GM19438 (cell line): ENCODE data around the gene KCNK1.
A peak's percentile ranks its signal among the peaks of the same experiment; 100 is the strongest.
"Not testable (repeated sequence)": the region's sequence is repeated elsewhere in the genome, so short reads cannot be mapped to it uniquely, and the experiment has no call there.

Source experiments
- ATAC-seq: cut with Tn5 transposase; IDR thresholded peaks from one replicate; pipeline ENCODE4 v1.9.1; 2021; ENCODE audit warnings: low read depth; ENCODE audit not compliant: unreplicated experiment

The KCNK1 gene

DNA sequence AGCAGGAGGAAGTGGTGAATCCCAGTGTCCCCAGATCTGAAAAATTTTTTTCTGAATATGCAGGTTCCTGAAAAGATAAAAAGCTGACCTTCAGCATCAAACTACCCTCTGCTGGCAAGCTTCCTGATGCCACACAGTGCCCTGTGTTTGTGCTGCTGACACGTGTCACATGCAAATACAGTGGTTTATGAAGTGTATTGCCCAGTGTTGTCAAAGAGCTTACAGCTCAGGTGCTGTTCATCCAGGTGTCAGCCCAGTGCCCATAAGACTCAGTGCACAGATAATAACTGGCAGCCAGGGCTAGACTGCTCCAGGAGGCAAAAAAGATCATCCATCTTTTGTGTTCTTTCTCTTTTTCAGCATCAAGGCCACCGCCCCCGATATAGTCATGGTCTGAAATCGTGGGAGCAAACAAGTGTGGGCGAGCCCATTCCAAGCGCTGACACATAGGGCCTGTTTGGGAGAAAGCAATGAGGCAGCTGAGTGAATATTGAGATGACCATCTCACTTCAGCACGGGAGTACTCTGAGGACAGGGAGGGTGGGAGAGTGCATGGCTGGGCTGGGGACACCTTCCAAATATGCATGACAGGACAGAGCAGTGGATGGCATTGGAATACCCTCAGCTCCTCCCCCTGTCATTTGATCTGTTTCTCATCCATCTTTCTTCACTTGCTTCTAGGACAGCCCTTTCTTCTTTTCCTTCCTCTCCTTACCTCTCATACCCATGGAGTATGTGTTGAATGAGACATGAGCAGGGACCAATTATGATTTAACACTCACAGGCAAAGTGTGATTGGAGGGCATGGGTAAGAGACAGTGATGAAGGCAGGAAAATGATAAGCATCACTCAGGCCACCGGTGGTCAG is 6.4 kb upstream of the KCNK1 start:
- no peak for ATAC-seq

DNA sequence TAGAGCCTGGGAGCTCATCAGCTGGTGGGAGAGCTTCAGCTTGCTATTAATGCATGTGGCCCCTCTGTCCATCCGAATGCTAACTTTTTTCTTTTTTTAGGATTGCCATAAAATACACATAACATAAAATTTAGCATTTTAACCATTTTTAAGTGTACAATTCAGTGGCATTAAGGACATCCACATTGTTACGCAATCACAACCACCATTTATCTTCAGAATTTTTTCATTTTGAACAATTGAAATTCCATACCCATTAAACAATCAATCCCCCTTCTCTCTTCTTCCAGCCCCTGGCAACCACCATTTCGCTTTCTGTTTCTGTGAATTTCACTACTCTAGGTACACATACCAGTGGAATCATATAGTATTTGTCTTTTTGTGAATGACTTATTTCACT is 4.9 kb upstream of the KCNK1 start:
- ATAC-seq: no peak

DNA sequence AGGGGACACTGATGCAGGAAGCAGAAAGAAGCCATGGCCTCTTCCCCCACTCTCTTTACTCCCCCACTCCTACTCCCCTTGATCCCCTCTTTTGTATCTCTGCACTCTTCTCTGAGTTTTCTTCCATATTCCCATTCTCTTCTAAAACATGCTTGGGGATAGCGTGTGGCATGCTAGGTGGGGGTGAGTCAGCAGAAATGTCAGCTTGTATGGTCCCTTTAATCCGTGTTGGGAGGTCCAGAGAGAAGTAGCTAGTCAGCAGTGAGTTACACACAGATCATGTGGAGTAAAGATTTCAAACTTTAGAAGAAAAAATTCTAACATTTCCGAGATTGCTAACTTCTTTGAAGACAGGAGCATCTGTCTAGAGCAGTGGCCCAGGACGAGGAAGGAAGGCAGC is 4.0 kb upstream of the KCNK1 start:
- no peak for ATAC-seq

DNA sequence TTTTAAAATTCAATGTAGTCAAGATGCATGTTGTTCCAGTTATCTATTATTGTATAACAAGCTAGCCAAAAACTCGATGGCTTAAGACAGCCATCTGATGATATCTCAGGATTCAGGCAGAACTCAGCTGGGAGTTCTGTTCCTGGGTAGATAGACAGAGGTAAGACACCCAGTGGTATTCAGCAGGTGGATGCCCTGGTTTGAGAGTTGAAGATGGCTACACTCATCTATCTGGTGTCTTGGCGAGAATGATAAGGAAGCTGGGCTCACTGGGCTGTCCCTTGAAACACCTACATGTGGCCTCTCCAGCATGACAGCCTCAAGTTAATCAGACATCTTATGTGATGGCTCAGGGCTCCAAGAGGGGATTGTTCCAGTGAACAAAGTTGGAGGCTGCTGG is 3.3 kb upstream of the KCNK1 start:
- ATAC-seq: no peak

DNA sequence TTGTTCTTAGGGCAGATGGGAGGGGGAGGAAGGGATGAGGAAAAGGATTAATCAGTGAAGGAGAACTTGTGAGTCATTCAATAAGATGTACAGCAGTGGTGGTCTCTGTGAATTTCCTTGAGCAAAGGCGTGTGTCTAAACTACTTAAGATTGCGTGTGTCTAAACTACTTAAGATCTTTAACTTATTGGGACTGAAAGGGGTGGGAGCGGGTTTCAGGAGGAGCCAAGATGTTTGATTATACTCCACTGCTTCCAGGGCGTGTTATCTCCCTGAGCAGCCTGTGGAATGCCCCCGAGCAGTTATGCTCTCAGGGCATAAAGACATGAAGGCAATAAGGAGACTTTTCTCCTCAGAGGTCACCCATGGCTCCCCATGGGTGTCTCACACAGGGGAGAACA is 2.5 kb upstream of the KCNK1 start:
- ATAC-seq: not testable (repeated sequence)

DNA sequence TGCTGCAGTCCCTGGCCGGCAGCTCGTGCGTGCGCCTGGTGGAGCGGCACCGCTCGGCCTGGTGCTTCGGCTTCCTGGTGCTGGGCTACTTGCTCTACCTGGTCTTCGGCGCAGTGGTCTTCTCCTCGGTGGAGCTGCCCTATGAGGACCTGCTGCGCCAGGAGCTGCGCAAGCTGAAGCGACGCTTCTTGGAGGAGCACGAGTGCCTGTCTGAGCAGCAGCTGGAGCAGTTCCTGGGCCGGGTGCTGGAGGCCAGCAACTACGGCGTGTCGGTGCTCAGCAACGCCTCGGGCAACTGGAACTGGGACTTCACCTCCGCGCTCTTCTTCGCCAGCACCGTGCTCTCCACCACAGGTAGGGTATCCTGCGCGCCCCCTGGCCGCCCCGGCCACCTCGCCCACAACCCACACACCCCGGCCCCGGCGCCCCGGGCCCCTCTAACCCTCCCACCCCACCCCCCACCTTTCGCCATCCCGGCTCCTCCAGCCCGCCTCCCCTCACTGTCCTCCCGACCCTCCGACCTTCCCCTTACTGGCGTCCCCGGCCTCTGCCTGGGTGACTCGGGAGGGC is 352 bp downstream of the KCNK1 start:
- peak; percentile 51 for ATAC-seq

DNA sequence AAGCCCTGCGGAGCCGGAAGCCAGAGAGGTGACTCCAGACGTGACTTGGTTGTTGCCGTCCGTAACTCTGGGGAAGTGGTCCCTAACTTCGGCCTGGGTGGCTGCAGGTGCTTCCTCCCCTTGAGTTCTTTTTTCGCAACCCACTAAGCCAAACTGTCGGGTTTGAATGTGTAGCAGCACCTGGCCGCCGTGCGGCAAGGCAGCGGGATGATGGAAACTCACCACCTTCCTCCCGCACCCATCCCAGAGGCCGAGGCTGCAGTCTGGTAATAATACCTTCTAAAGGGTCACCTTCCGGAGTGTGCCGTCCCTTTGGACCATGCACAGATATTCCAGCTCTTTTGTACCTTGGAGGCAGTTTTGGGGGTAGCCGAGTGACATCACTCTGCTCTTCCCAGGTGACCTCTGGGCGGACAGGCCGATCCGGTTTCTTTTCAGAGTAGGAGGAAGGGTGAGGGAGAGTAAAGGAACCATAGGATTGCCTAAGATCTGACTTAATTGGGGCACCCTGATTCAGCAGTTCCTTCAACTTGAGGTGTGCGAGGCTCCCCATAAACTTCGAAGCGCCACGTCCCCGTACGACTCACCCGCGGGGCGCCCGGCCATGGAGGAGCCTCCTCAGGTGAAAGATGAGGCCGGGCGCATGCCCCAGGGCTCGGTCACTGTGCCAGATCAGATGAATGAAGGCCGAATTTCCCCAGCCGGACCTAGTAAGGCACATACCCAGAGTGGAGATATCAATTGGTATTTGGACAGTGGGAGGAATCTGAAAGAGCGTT is 1.0 kb downstream of the KCNK1 start:
- ATAC-seq: peak; percentile 36

DNA sequence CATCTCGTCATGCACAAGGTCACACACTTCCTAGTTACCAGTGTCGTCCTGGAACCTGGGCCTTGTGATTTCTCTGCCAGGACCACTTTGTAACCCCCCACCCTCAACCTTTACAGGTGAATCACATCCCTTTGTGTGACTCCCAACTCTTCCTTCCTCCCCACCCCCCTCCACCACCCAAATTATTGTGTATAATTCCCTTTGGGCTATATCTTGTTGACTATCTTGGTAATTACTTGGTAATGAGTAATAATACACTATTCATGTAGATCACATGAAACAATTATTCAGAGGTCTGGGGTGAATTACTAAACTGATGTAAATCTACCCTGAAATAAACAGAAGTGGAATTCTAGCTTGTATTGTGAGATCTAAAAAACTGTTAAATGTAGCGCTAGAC is 1.7 kb downstream of the KCNK1 start:
- no peak for ATAC-seq

DNA sequence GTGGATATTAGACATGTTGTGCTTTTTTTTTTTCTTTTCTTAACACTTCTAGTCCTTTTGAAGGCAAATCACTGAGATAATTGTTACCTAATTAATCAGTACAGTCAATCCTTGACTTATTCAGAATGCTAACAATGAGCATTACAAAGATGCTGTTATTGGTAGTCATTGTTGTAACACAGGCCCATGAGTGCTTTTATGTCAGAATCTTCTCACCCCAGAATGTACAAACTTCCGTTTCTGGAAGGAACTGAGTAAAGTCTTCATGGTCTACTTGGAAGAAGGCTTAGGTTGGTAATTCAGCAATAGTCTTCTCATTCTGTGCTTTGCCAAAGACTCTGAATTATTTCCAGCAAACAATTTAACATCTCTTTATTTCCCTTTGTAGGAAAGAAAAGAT is 3.1 kb downstream of the KCNK1 start:
- no peak for ATAC-seq

DNA sequence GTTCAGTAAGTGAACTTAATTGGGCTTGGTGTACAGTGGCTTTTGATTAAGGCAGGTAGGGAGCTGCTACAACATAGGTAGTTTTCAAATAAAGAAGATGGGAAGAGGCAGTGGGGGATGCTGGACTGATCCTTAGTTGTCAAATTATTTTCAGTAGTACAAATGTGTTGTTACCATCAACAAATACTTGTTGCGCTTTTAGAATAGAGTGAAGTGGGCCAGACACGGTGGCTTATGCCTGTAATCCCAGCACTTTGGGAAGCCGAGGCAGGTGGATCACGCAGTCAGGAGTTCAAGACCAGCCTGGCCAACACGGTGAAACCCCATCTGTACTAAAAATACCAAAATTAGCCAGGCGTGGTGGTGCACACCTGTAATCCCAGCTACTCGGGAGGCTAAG is 5.5 kb downstream of the KCNK1 start:
- ATAC-seq: not testable (repeated sequence)

DNA sequence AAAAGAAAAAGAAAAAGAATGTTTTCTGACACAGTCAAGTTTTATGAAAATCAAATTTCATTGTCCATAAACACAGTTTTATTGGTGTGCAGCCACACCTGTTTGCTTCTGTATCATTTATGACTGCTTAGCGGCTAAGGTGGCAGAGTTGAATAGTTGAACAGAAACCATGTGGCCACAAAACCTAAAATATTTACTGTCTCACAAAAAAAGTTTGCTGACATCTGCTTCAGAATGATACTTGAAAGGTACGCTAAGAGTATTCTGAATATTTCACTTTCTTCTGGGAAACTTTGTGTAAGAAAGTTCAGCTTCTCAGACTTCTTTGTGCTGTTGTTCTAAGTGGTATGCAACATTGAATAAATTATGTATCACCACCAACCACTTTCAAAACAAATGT is 6.2 kb downstream of the KCNK1 start:
- peak; percentile 67 for ATAC-seq

DNA sequence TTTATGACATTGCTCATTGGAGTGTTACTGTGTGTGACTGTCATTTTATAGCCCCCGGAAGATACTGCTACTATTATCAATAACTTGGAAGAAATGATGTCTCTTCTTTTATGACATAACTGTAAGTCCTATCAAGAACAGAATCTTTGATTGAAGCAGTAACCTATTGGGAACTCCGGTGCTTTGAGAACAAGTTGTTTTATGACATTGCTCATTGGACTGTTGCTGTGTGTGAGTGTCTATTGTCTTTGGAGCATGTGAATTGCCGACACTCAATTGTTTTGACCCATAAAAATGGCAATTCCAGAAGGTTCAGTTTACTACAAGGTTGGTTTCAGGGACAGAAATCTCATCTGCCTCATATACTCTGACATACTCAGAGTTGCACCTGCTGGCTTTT is 8.0 kb downstream of the KCNK1 start:
- ATAC-seq: no peak

DNA sequence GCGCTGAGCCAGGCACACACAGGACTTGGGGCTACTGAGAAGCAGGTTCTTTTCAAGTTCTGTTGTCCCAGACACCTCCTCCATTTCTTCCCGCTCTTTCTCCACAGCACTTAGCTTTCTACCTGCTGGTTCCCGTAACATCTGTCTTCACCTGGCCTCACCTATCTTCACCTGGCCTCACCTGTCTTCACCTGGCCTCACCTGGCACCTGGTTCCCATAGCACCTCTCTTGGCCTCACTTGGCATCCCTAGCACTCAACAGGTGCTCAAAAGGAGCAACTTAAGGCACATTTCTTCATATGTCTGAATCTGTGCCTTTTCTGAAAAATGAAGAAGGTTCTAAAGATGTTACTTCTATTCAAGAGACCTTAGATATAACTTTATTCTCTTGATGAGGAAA is 10.4 kb downstream of the KCNK1 start:
- ATAC-seq: no peak

DNA sequence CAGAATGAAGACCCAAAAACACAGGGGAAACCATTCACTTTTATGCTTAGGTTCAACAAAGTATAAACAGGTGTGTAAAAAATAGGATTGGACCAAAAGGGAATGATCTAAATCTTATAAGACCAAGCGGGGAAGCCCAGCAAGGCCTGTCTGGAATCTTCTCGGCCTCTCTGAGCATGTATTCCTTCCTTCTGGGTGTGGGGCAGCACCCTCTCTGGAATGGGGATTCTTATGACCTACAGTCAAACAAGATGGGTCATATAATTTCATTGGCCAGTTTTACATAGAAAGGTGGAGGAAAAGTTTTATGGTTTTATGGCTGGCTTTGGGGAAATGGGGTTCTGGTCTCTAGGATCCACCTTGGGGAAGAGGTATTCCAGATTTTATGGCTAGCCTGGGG is 11.2 kb downstream of the KCNK1 start:
- ATAC-seq: no peak

DNA sequence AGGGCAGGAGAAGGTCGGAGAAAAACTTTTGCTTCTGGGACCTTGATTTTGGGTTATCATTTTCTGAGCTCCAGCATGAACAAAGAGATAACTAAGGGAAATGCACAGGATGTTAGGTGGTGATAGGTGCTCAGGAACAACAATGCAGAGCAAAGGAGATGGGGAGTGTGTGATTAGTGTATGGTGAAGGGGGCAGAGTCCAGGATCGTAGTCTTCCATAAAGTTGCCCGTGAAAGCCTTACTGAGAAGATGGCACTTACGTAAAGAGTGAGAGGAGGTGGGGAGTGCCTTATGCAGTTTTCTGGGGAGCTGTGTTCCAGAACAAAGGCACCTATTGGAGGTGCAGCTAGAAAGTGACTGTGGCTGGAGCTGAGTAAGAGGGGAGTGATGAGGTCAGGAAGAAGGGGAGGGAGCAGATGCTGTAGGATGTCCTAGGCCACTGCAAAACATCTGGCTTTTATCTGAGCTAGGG is 11.6 kb downstream of the KCNK1 start:
- ATAC-seq: no peak

DNA sequence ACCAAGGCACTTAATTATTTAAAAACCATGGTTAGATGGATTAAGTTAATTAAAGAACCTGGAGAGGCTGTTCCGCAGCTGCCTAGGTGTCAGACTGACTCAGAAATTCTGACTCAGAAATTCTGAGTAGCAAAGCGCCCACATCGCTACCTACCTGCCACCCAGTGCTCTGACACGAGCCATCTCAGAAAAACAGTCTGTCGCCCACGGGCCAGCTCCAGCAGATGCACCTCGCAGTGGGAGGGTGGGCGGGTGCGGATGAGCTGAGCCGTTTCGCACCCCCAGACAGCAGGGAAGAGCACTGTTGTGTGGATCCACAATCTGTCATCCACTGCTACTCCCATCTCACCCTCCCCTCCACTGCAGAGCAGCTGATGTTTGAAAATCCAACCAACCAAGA is 13.5 kb downstream of the KCNK1 start:
- no peak for ATAC-seq

DNA sequence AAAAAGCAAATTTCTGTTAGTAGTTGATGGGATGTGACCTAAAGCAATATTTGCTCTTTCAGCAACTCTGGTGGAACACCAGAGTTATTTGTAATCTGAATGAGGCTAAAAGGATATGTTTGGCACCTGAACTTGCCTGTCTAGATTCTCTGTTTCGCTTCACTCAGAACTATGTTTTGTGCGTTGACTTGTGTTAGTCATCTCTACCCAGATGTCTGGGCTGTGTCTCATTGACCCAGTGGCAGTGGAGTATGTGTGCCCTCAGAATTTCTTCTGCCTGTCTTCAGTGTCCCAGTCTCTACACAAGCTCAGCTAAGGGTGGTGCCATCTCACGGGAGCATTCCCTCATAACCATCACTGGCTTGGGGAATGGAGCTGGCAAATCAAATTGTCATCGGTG is 13.9 kb downstream of the KCNK1 start:
- ATAC-seq: no peak

DNA sequence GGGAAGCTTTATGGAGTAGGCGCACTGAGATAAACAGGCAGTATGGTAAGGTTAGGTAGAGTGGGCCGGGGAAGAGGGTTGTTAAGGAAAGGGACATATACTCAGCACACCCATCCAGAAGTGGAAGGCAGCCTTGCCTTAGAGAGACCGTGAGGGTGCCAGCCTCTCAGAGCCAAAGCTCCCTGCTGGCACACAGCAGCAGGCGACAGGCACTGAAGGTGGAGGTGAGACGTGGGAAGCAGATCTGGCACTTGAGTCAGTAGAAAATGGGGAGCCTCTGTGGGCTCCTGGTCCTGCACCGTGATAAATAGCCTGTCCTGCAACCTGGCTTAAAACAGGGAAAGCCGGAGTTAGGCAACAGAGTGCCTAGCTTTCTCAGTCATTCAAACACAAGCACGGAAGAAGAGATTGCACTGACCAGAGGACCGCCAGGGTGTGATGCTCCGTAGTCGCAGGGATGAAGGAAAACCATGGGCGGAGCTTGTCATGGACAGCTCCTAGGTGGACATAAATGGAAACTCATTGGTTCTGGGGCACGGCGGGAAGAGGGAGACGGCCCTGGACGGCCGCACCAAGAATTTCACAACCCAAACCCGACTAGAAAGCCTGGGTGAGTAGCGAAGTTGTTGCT is 15.5 kb downstream of the KCNK1 start:
- no peak for ATAC-seq

DNA sequence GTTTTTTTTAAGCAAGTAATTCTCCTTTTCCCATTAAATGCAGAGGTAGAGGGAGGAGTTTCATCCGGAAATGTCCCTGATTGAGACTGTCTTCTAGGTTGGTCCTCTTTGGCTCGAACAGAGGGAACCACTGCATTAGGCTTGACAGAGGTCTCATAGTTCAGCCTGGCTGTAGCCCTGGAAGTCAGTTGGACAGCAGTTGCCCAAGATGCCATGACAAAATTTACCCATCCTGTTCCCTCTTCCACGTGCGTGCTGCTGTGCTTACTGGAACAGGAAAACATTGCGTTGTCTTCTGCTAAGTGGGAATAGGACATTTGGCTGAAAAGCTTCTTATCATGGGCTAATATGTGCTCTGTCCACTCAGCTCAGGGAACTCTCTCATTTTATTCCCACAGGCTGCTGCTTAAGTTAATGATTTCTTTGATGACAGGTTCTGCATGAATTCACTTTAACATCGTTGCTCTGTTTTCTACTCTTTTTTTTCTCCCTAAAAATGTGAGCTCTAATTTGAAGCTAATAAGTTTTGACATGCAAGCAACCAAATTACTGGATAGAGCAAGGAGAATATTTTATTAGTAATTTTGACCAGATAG is 18.0 kb downstream of the KCNK1 start:
- ATAC-seq: no peak

DNA sequence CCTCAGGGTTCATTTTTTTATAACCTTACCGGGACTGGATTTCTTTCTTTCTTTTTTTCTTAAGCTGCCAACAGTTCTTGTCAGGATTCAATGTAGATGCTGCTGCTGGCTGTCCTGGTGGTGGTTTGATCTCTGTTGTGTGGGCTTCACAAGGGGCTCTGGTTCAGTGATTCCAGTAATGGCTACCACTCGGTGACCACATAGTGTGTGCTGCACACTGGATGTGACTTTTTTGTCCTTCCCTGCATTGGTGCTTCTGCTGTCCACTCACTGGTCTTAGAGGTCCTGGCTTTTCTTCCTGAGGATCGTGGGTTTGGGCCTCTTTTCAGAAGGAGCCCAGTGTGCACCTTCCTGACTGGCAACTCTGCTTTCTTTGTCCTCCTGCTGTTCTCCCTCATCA is 18.5 kb downstream of the KCNK1 start:
- ATAC-seq: no peak
